Inflammatory macrophage treated with lipopolysaccharide for 4 hours (primary cell): ENCODE results near the gene DENND11.
A peak's percentile ranks its signal among the peaks of the same experiment; 100 is the strongest.
"Not testable (repeated sequence)": the region's sequence is repeated elsewhere in the genome, so short reads cannot be mapped to it uniquely, and the experiment has no call there.

Experiments
- DNase-seq: peaks from one replicate; pipeline ENCODE4 v3.0.0-alpha.2; 2020

DENND11 gene

DNA sequence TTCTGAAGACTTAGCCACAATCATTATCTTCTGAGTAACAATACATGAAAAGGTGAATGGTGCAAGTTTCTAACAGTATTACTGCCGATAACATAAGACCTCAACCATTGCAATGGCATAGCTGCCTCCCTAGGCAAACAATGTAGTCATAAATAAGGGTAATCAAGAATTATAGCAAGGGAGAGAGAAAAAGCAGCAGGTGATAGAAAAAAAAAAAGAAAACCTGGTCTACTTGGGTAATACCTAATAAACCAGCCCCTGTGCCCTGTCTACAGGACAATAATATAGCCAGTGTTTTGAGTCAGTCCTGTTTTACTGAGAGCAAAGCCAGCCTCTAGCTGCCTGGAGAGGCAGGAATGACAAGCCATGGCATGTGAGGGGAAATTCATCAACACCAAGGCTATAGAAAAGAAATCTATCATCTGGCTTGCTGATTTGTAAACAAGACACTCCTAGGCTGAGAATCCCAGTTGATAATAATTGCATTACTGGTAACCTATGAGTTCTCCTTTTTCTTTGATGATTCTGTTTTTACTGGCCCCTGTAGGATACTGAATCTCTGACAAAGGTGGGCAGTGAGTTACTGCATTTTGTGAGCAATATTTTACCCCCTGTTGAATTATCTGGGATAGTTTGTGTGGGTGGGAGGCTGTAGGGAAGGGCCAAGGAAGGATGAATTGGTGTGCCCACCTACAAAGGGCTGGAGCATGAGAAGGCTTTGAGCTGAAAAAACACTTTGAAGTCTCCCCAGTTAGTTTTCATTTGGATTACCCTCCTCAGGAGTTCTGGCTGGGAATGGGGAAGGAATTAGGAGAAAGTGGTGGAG is 4.5 kb upstream of the DENND11 start:
- DNase-seq = no peak

DNA sequence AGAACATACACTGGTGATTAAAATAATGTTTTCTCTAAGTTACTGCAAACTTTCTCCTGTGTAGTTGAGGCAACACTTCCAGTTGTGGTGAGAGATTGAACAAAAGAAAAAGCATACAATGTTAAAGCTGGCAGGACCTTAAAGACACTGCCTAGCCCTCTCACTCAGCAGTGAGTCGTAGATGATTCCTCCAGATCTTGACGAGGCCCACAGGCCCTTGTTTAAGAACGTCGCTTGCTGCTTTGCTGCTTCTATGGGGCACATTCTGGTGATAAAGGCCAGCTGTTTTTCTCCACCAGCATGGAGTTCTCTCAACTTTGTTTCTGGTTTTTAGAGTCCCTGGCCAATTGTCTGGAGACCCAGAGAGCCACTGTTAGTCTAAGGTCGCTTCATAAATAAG is 2.8 kb upstream of the DENND11 start:
- no peak for DNase-seq

DNA sequence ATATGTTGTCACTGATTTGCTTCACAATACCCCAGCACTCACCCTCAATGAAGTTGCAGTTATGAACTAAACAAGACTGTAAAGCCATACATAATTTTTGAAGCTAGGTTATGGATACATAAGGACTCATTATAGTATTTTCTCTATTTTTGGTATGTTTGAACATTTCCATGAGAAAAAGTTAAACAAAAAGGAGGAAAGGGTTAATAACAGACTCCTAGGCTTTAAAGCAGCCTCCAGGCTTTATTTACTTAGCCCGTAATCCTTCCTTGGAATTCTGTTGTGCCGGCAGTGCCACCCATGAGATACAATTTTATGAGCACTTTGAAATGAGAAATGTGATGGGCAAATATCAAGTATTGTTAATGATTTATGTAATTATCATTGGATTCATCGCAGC is 2.1 kb upstream of the DENND11 start:
- no peak for DNase-seq

DNA sequence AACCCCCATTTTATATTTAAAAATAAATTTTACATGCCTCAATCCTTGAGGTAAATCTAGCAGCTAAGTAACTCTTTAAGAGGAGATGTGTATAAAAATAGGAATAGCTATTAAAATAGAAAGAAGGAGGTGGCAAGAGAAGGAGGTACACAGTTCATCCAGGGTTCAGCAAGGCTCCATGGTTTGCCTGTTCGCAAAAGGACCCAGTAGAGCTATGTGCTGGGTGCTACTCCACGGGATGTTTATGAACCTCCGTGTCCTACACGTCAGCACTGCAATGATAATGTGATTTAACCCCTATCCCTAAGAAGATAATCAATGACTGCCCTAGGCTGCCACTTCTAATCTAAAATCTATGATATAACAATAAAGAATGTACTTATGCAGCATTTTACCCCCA is 926 bp upstream of the DENND11 start:
- DNase-seq = no peak

DNA sequence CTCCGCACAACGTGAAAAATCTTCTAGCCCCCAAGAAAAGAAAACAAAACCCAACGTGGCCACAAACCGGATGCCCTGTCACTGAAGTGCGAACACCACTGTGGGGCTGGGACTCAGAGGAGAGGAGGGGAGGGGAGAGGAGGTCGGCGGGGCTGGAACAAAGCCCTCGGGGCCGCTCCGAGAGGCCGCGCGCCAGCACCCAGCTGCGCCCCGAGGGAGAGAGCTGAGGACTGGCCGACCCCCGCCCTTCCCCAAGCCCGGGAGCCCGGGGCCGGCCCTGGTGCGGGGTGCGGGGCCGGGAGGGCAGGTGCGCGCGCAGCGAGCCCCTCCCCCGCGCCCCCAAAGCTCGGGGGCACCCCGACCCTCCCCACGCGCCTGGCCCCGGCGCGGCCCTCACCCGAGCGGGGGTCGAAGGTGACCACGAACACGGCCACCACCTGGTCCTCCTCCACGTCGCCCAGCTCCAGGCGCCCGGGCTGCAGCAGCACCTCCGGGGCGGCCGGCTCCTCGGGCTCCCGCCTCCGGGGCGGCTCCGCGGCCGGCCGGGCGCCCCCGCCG is 398 bp downstream of the DENND11 start:
- DNase-seq = peak; percentile 18

DNA sequence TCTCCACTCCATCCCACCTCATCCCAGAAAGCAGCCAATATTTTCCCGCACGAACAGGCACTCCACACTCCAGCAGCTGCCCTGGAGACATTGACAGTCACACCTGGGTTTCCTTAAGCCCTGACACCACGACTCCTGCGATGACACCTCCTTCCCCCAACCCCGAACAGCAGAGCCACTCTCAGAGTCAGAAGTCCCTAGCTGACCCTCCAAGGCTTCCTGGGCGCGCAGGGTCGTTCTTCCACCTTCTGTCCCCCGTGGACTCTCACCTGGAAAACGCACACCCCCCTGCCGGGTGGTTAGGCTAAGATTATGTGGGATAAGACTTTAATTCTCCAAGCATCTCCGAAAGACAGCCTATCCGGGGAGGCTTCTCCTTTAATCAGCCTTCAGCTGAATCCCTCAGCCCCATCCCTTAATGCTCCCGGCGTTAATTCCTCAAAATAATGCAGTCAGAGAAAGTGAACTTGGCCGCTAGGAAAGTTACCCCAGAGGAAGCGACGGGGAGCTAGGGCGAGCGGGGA is 1.1 kb downstream of the DENND11 start:
- DNase-seq = peak; percentile 8

DNA sequence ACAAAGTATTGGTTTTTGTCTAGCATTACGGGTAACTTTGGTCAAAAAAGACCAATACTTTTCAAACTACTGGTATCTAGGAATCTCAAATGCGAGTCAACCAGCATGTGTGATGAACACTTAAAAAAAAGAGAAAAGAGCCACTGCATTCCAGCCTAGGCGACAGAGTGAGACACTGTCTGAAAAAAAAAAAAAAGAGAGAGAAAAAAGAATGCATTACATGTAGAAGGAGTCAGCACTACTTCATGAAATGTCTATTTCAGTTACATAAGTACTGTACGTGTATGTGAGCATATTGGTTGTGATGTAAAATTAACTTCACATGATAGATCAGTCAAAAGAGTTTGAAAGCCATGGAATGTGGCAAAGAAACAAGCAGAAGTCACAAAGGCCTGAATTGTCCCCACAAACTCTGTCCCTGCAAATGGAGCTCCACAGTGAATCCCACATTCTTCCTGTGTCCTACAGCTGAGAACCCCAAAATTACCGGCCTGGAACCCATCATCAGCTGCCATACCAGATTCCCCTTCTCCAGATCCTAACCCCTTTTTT is 1.6 kb downstream of the DENND11 start:
- DNase-seq = peak; percentile 2

DNA sequence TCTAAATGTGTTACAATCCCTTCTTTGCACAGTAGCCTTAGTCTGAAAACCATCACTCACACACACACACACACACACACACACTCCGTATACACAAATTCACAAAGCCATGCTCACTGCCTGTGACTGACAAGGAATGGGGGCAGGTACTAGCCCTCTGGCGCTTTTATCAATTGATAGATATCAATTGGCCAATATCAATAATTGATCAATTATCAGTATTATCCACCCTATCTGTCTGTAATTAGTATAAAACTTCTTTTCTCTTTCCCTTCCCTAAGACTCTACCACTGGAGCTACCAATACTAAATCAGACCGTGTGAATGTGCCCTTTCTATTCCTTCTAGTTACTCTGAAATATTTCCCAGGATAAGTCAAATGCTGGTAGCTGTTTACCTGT is 2.1 kb downstream of the DENND11 start:
- DNase-seq = no peak

DNA sequence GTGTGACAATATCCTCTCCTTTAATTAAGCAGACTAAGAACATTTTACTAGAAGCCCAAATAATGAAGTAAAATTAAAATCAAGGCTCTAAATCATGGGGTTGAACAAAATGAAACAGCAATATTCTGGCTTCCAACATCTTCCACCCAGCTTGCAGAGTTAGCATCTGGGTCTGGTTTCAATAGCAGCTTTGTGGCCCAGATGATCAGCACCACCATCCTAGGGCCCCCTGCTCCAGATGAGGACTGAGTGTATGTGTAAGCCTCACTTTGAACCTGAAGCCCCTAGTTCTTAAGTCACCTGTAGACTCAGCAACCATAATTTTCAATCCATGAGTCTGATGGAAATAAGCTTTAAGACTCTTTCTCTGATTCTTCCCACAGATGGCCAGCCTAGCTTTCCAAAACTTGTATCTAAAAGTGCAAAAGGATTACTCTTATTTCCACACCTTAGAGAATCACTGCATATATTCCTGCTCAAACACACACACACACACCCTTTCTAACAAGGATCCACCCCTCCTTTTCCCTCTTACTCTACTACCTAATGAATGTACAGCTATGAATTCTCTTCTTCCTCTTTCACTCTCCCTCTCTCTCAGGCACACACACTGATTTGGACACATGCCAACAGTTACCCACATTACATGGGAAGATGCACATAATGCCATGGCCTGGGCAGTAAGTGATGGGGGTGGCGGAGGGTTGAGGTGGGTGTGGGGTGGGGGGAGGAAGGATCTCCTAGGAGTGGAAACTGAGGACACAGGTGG is 3.5 kb downstream of the DENND11 start:
- DNase-seq = peak; percentile 48

DNA sequence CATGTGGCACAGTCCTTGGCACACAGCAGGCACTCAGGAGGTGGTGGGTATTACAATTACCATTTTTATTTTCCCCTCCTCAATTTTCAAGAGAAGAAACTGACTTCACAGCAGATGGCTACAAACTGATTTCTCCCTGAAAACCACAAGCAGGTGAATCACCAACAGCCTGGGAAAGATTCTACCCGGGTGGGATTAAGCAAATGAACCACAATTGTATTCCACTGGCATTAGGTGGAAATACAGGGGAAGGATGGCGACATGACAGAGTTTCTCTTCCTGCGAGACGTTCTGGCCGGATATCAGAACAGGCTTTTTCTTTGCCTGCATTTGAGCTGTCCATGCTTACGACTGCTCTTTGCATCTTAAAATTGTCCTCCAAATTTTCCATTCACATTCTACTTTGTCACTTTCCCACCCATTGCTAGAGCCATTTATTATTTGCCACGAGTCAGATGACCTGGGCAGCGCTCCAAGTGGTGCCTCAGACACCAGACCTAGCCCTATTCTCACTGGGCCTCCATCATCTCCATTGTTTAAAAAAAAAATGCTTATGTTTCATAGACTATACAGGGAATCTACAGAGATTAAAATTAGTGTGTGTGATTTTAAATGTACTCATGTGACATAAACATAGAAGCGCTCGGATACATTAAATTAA is 4.6 kb downstream of the DENND11 start:
- no peak for DNase-seq

DNA sequence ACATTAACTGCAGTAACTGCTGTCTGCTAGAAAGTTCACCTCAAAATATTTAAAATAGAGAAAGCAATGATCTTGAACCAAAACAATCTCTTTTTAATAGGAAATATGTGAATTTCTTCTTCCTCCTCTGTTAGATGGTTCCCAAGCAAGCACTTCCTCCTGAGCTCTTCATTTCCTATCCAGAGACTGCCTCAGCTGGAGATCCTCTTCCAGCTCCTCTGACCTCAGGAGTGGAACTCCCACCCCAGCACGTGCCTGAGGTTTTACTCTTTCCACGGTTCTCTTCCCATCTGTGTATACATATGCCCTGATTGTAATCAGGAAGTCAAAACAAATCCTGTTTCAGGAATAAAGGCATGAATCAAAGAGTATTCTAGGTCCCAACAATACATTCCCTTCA is 5.6 kb downstream of the DENND11 start:
- peak; percentile 34 for DNase-seq

DNA sequence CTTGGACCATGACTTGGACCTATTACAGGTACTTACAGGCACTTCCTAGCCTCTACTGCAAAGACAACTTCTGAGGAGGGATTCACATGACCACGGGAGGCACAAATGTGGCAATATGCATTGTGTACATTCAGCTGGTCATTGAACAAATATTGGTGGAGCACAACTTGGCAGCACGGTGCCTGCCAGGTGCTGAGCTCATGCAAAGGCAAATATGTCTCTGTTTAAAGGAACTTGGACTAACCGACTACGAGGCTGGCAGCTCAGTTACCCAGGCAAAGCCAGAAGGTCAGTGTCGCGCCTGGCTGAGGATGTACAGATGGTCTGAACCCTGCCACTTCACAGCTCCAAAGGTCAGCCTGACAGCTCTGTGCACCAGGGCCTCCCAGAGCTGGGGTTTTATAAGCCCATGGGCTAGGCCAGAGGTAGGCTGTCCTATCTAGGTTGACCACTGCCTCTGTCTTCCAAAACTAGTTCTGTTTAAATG is 6.1 kb downstream of the DENND11 start:
- no peak for DNase-seq

DNA sequence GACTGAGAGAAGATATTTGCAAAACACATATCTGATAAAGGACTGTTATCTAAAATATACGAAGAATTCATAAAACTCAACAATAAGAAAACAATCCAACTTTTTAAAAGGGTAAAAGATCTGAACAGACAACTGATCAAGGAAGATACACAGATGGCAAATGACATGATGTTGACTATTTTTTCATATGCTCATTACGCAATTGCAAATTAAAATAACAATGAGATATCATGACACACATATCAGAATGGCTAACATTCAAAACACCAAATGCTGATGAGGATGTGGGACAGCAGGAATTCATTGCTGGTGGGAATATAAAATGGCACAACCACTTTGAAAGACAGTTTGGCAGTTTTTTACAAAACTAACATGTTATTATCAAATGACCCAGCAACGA is 8.9 kb downstream of the DENND11 start:
- DNase-seq = no peak

DNA sequence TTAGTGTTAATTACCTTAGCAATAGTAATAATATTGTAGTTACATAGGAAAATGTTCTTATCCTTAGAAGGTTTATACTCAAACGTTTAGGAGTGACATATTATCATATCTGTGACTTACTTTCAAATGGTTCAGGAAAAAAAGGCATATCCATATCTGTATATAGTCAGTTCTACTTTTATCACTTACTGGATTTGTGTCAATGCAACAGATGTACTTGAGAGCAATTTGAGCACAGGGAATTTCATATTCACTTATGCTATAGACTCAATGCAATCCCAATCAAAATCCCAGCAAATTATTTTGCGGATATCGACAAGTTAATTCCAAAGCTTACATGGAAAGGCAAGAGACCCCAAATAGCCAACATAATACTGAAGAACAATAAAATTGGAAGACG is 10.0 kb downstream of the DENND11 start:
- no peak for DNase-seq

DNA sequence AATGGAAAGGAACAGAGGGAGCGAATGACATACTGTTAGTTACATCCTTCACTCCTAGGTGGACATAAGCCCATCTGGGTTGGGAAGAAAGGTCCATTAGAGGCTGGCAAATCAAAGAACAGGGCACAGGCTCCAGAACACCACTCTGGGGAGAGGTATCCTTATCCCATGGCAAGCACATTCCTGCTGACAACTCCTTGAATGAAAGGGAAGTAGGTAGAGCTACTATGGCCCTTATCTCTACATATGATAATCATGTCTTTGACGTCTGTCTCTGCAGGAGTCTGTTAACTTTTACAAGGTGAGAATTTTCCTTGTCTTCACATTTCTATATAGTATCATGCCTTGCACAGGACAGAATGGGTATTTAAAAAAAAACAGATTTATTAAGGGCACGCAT is 10.4 kb downstream of the DENND11 start:
- no peak for DNase-seq

DNA sequence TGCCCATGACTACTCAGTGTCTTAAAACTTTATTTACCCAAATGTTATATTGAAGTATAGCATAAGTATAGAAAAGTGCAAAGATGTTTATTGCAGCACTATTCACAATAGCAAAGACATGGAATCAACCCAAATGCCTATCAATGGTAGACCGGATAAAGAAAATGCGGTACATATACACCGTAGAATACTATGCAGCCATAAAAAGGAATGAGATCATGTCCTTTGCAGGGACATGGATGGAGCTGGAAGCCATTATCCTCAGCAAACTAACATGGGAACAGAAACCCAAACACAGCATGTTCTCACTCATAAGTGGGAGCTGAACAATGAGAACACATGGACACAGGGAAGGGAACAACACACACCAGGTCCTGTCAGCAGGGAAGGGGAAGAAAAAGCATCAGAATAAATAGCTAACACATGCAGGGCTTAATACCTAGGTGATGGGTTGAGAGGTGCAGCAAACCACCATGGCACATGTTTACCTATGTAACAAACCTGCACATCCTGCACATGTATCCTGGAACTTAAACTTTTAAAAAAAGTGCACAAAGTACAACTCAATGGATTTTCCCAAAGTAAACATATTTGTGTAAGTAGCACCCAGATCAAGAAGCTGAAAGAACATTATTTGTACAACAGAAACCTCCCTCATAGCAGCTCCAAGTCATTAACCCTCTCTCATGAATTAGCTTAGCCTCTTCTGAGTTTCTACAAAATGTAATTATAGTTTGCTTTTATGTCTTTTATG is 12.7 kb downstream of the DENND11 start:
- not testable (repeated sequence) for DNase-seq

DNA sequence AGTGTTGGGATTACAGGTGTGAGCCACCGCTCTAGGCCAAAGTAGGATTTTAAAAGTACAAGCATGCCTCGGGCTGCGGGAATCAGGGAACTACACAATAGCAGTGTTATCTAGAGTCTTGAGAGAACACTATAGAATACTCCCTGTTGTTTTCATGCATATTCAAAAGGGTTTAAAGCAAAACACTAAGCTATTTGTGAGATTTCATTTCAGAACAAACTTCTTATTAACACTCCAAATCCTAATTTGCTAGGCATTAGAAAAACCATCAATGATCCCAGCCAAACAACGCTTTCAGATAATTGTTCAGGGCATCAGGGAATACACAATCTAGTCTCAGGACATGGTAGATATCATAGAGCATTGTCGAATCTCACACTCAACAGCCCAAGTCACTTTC is 13.9 kb downstream of the DENND11 start:
- DNase-seq = no peak

DNA sequence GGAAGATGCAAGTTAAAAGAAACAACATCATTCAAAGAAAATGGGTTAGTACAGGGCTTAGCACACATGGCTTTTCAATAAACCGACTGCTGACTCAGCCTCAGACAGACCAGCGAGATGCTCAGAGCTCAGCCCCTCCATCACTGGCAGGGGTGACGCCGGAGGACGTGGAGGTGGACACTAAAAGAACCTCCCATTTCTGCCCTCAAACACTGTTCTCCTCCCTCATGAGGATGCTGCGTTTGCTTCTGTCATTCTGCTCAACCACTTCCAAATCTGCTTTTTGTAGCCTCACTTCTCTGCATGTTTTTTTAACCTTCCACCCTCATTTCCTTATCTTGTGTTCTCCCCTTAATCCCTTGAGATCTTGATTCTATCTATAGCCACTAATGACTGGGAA is 15.3 kb downstream of the DENND11 start:
- no peak for DNase-seq

DNA sequence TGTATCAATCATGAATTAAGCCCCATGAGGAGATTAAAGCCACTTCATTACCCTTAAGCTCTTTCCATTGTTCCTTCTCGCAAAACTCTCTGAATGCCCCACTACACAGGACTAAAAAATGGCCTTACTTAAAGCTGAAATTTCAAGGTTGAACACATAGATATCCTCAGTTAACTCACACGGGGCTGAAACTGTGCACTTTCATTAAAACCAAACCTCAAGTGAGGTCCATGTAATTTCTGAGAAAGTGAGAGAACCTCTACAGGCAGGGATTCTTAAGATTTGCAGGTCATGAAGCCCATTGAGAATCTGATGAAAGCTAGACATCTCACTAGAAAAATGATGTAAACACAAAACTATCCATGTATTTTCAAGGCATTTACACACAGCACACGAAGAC is 15.9 kb downstream of the DENND11 start:
- DNase-seq = no peak

DNA sequence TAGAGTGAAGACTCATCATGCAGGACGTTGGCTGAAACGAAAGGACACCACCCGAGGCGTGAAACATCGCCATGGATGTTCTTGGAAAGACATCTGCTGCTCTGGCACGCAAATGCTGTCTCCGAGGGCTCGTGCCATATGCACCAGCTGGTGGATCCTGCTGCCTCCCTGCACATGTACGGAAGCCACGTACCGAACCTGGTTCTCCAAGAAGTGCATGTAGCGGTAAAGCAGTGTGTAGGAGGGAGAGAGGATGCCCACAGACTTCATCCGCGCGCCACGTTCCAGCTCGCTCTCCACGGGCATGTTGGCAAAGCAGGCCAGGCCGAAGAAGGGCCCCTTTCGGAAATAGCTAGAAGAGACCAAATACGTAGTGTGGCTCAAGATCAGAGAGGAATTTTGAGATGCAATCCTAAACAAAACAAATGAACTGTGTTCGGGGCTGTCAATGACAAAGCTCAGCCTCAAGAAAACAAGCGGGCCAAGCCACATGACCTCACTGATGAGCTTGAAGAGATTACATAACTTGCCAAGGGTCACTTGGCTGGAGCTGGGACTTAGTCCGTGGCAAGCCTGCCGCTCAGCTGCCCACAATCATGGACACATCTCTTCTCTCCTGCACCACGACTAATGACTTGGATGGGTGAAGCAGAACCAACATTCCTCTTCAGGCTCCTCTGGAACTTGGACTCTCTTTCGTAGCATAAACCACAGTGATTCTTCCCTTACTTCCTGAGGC is 16.5 kb downstream of the DENND11 start:
- DNase-seq = no peak

DNA sequence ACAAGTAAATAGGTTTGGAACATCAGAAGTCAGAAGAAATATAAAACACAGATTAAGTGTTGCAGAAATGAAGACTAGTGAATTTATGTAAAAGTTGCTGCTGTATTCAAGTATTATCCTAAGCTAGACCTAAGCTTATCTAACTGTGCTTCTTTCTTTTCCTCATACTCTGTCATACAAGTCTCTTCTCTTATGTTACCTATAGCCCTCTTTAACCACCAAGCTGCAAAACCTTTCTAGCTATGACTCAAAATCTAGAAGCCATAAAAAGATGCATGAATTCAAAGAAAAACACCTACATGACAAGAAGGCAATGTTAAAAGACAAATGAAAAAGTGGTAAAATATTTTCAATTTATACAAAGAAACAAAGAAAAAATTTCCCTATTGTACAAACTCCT is 23.0 kb downstream of the DENND11 start:
- no peak for DNase-seq
